ENCODE data around the gene CEP63.

The CEP63 gene

GRCh38 chr3:134606033-134607025 lies 120.5 kb downstream of the CEP63 start:
- TF ChIP-seq, protein P1, sequence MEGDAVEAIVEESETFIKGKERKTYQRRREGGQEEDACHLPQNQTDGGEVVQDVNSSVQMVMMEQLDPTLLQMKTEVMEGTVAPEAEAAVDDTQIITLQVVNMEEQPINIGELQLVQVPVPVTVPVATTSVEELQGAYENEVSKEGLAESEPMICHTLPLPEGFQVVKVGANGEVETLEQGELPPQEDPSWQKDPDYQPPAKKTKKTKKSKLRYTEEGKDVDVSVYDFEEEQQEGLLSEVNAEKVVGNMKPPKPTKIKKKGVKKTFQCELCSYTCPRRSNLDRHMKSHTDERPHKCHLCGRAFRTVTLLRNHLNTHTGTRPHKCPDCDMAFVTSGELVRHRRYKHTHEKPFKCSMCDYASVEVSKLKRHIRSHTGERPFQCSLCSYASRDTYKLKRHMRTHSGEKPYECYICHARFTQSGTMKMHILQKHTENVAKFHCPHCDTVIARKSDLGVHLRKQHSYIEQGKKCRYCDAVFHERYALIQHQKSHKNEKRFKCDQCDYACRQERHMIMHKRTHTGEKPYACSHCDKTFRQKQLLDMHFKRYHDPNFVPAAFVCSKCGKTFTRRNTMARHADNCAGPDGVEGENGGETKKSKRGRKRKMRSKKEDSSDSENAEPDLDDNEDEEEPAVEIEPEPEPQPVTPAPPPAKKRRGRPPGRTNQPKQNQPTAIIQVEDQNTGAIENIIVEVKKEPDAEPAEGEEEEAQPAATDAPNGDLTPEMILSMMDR (IDR thresholded peaks at IDR 0.05; ENCODE audit: extremely low read depth, insufficient read depth, missing control alignments) = no peak
- DNase-seq (ENCODE audit: low spot score) = no peak
- in situ Hi-C loops (cut with MboI; ENCODE audit: low pct_unique_long_range_greater_than_20kb, low sequenced_read_pairs, unreplicated experiment) = no loop called here

DNA sequence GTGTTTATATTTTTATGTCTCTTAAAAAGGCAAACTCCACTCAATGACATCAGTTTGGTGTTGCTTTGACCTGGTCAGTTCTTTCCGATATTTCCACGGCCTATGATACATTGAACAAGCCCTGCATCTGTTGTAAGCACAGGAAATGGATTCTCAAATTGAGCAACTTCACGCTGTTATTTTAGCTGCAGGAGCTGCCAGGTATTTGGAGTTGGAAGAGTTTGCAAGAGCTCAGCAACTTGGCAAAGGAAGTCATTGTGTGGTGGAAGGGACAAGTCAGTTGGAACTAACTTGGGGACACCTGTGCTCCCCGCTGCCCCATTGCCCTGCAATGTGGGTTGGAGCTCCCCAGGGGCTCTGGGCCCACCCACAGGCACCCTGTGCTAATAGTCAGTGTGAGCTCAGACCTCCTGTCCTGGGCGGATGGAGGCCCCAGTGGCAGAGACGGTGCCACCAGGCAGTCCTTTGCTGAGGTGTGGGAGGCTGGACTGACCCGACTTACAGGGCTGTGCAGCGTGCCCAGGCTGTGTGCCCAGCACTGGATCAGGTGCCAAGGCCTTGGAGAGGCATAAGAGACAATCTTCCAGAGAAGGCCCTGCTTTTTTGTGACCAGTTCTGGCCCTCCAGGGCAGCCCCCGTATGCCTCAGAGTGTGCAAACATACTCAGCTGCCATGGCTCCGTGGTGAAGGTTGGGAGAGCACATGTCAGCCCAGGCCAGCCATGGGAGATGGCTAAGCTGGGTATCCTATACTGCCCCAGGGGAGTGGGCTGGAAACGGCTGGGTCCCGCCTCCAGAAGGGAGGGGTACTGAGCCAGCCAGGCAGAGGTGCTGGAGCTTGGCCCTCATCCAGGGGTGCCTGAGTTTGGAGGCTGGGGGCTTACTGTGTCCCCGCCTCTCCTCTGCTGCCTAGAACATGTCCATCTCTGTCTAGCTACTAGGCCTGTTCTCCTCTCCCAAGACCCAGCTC lies 121.5 kb downstream of the CEP63 start:
- no peak for DNase-seq (ENCODE audit: low spot score)
- TF ChIP-seq, protein P1 (IDR thresholded peaks at IDR 0.05; ENCODE audit: extremely low read depth, insufficient read depth, missing control alignments) = no peak
- in situ Hi-C loops (cut with MboI; ENCODE audit: low pct_unique_long_range_greater_than_20kb, low sequenced_read_pairs, unreplicated experiment) = no loop called here

GRCh38 chr3:134608023-134608770 lies 122.3 kb downstream of the CEP63 start:
- TF ChIP-seq, protein P1 (IDR thresholded peaks at IDR 0.05; ENCODE audit: extremely low read depth, insufficient read depth, missing control alignments) = no peak
- no peak for DNase-seq (ENCODE audit: low spot score)
- in situ Hi-C loops (cut with MboI; ENCODE audit: low pct_unique_long_range_greater_than_20kb, low sequenced_read_pairs, unreplicated experiment) = no loop called here

- in situ Hi-C loops (cut with MboI; ENCODE audit: low pct_unique_long_range_greater_than_20kb, low sequenced_read_pairs, unreplicated experiment) = no loop called here
- DNase-seq (ENCODE audit: low spot score) = no peak
- TF ChIP-seq, protein P1 (IDR thresholded peaks at IDR 0.05; ENCODE audit: extremely low read depth, insufficient read depth, missing control alignments) = no peak
These were observed 123.0 kb downstream of the CEP63 start for GRCh38 chr3:134608771-134609435.

DNA sequence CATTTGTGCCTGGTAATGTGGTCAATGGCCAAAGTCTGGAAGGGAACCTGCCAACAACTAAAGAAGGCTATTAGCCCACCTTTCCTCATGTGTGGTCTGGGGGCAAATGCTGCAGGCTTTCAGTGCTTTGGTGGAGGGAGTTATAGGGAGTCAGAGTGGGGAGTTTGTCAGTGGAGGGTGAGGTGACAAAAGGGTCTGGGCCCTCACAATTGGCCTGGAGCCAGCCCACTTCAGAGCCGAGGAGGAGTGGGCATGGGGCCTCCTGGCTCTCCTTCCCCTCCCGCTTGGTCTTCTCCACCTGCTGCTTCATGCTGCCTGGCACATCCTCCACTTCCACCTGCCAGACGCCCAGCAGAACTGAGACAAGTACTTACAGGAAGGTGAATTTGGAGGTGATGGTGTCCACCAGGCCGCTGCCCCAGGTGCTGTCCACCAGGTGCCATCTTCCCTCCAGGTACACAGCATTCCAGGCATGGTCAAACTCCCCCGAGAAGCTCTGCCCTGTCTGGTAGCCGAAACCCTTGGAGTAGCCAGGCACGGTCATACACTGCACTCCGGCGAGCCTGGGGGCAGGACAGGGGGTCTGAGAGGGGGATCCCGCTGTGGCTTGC lies 124.1 kb downstream of the CEP63 start:
- TF ChIP-seq, protein P1 (IDR thresholded peaks at IDR 0.05; ENCODE audit: extremely low read depth, insufficient read depth, missing control alignments) = no peak
- in situ Hi-C loops (cut with MboI; ENCODE audit: low pct_unique_long_range_greater_than_20kb, low sequenced_read_pairs, unreplicated experiment) = no loop called here
- DNase-seq (ENCODE audit: low spot score) = no peak
